ENCODE measurements around the gene MPPED1. TPM values are rescaled to one million over a fixed set of nuclear protein-coding genes. Genes with fewer than 3 reads are reported as not detected.

The MPPED1 gene
- total RNA-seq, 6 donors from 2014 or later, result not detected

DNA sequence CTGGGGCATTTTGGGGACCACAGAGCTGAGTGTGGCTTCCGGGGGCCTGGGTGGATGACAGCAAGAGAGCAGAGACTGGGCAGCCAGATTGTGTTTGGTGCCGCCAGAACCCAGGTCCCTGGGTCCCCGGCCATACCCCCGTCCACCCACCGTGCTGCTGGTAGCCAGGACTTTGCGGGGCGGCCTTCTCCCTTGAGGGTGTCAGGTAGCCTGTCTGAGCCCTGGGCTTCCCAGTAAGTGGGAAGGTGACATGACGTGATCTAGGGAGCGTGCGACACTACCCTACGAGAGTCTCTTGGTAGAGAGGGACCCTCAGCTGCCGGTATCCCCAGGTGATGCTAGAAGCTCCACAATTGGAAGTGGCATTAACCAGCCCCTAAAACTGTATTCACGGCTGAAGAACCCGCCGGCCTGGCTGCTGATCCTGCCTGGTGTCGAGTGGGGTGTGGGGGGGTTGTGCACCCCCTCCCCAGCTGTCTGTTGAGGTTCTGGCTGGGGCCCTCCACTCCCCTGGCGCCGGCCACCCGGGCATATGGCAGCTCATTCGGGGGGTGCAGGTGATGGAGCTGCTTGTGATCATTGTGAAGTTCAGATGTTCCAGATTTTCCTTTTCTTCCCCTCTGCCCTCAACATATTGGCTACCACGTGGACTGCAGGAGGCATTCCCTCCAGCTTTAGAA lies 66.9 kb downstream of the MPPED1 start:
- Histone ChIP-seq H3K27me3 (no peaks in the 10 kb centered on the region), H3K27ac (no peak overlapping the region), H3K4me3 (no peak overlapping the region), H3K36me3 (no peaks in the 10 kb centered on the region), H3K4me1 (peaks cover 0 to 4% (median 0%) of the 10 kb centered on the region in 4 donors), H3K9me3 (no peaks in the 10 kb centered on the region)
- no peak for ATAC-seq (ENCODE audit: low FRiP score in 2 of 2)
- DNase-seq, result no peak
- WGBS, 2 donors, result 76 to 89% methylated on average over 5 to 21 of the region's 21 CpGs
- TF ChIP-seq, protein P1, sequence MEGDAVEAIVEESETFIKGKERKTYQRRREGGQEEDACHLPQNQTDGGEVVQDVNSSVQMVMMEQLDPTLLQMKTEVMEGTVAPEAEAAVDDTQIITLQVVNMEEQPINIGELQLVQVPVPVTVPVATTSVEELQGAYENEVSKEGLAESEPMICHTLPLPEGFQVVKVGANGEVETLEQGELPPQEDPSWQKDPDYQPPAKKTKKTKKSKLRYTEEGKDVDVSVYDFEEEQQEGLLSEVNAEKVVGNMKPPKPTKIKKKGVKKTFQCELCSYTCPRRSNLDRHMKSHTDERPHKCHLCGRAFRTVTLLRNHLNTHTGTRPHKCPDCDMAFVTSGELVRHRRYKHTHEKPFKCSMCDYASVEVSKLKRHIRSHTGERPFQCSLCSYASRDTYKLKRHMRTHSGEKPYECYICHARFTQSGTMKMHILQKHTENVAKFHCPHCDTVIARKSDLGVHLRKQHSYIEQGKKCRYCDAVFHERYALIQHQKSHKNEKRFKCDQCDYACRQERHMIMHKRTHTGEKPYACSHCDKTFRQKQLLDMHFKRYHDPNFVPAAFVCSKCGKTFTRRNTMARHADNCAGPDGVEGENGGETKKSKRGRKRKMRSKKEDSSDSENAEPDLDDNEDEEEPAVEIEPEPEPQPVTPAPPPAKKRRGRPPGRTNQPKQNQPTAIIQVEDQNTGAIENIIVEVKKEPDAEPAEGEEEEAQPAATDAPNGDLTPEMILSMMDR (IDR thresholded peaks at IDR 0.05), result no peak
- TF ChIP-seq EP300 (IDR thresholded peaks at IDR 0.05) (no peak), POLR2A (IDR thresholded peaks at IDR 0.05) (no peak), POLR2AphosphoS5 (IDR thresholded peaks at IDR 0.05) (no peak)

DNA sequence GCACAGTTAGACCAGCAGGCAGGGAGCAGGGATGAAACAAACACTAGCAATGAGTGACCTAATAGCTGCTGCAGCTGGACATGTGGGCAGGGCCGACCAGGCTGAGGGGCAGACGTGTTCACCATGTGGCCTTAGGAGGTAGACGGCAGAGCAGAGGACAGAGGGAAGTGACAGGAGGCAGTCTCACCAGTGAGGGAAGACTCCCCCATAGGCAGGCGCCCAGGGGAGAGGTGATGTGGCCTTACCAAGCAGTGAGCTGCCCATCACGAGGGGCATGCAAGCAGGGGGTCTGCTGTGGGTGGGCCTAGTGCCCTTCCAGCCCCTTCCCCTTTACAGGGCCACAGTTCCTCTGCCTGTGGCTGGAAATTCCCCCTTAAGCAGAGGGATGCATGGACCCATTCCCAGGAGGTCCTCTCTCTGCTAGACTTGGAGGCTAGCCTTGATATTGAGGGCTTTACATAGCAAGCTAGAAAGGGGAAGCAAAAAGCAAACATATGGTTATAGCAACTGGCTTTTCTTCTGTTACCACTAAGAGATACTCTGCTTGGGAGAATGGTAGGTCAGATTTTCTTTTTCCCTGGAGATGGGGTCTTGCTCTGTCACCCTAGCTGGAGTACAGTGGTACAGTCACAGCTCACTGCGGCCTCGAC lies 67.6 kb downstream of the MPPED1 start:
- WGBS, 2 donors, result 61 to 78% methylated on average over 3 to 7 of the region's 7 CpGs
- Histone ChIP-seq H3K4me1 (peaks cover 0 to 4% (median 0%) of the 10 kb centered on the region in 4 donors), H3K9me3 (no peaks in the 10 kb centered on the region), H3K4me3 (no peak overlapping the region), H3K27ac (no peak overlapping the region), H3K27me3 (no peaks in the 10 kb centered on the region), H3K36me3 (no peaks in the 10 kb centered on the region)
- no peak for TF ChIP-seq POLR2A (IDR thresholded peaks at IDR 0.05)
- no peak for TF ChIP-seq POLR2AphosphoS5 (IDR thresholded peaks at IDR 0.05)
- no peak for TF ChIP-seq EP300 (IDR thresholded peaks at IDR 0.05)
- TF ChIP-seq, protein P1 (IDR thresholded peaks at IDR 0.05), result no peak
- ATAC-seq (ENCODE audit: low FRiP score in 2 of 2) (no peak), DNase-seq (no peak)

- no peaks in the 10 kb centered on the region for H3K9me3 ChIP-seq
- no peak overlapping the region for H3K27ac ChIP-seq
- ATAC-seq (ENCODE audit: low FRiP score in 2 of 2) (no peak), DNase-seq (no peak)
- no peak overlapping the region for H3K4me3 ChIP-seq
- WGBS, 2 donors, result 62 to 65% methylated on average over 2 to 7 of the region's 7 CpGs
- H3K27me3 ChIP-seq, result no peaks in the 10 kb centered on the region
- H3K36me3 ChIP-seq, result no peaks in the 10 kb centered on the region
- TF ChIP-seq EP300 (IDR thresholded peaks at IDR 0.05) (no peak), POLR2AphosphoS5 (IDR thresholded peaks at IDR 0.05) (no peak), POLR2A (IDR thresholded peaks at IDR 0.05) (no peak)
- TF ChIP-seq, protein P1 (IDR thresholded peaks at IDR 0.05), result no peak
- peaks cover 0 to 4% (median 0%) of the 10 kb centered on the region in 4 donors for H3K4me1 ChIP-seq
These were observed 68.1 kb downstream of the MPPED1 start for GRCh38 chr22:43479962-43480361.

- DNase-seq, result no peak
- no peaks in the 10 kb centered on the region for H3K27me3 ChIP-seq
- no peak for ATAC-seq (ENCODE audit: low FRiP score in 2 of 2)
- H3K27ac ChIP-seq, result no peak overlapping the region
- TF ChIP-seq EP300 (IDR thresholded peaks at IDR 0.05) (no peak), POLR2AphosphoS5 (IDR thresholded peaks at IDR 0.05) (no peak), POLR2A (IDR thresholded peaks at IDR 0.05) (no peak)
- TF ChIP-seq, protein P1 (IDR thresholded peaks at IDR 0.05), result no peak
- WGBS, 2 donors, result 41% methylated on average over 18 of the region's 18 CpGs
- no peaks in the 10 kb centered on the region for H3K9me3 ChIP-seq
- peak overlapping the region in 2 of 4 donors; percentile 17 to 23 for H3K4me3 ChIP-seq
- H3K4me1 ChIP-seq, result peaks cover 0 to 4% (median 0%) of the 10 kb centered on the region in 4 donors
- H3K36me3 ChIP-seq, result no peaks in the 10 kb centered on the region
These were observed 69.9 kb downstream of the MPPED1 start for GRCh38 chr22:43481568-43482317.

All from upper lobe of left lung (tissue), 6 donors.